SU-DHL-6 (cell line): Measurements from ENCODE around the gene KRTAP1-5.

ENCODE experiments used
- H2AFZ ChIP-seq: fragments of 200-600 bp; sonication (generic); 2 replicates; pipeline ENCODE4 v1.6.1; 2014; ENCODE audit warnings: low read depth, mild to moderate bottlenecking, moderate library complexity, mixed read lengths, antibody characterized with exemption, low read length; ENCODE audit not compliant: severe bottlenecking
- H3F3A ChIP-seq: fragments of 200-600 bp; shearing (Covaris generic); 2 replicates; pipeline ENCODE4 v1.6.0; 2016; ENCODE audit warnings: antibody characterized with exemption, mild to moderate bottlenecking; ENCODE audit not compliant: insufficient read depth
- H3K27ac ChIP-seq: fragments of 200-600 bp; sonication (generic); 2 replicates; pipeline ENCODE4 v1.5.1; 2016; ENCODE audit warnings: low read depth, mild to moderate bottlenecking, low read length, moderate library complexity, mixed read lengths
- H3K27me3 ChIP-seq: fragments of 200-600 bp; sonication (generic), shearing (Covaris generic); 2 replicates; pipeline ENCODE4 v1.6.0; 2014; ENCODE audit warnings: mild to moderate bottlenecking, low read length
- H3K36me3 ChIP-seq: fragments of 200-600 bp; sonication (generic); 2 replicates; pipeline ENCODE4 v1.6.1; 2014; ENCODE audit warnings: mild to moderate bottlenecking, low read length, mixed read lengths
- H3K4me2 ChIP-seq: fragments of 300-600, 200-600 bp; shearing (Covaris generic), sonication (generic); 2 replicates; pipeline ENCODE4 v1.6.0; 2014; ENCODE audit warnings: low read length, low read depth, mild to moderate bottlenecking; ENCODE audit not compliant: poor library complexity, severe bottlenecking
- H3K4me3 ChIP-seq: fragments of 200-600 bp; sonication (generic); 2 replicates; pipeline ENCODE4 v1.5.1; 2014; ENCODE audit warnings: antibody characterized with exemption, low read length, mild to moderate bottlenecking, mixed read lengths; ENCODE audit not compliant: insufficient read depth, poor library complexity, severe bottlenecking
- H3K79me2 ChIP-seq: fragments of 200-600 bp; sonication (generic); 2 replicates; pipeline ENCODE4 v1.6.1; 2014; ENCODE audit warnings: mild to moderate bottlenecking, low read length, moderate library complexity; ENCODE audit not compliant: insufficient read depth
- H3K9ac ChIP-seq: fragments of 200-600 bp; sonication (generic); 2 replicates; pipeline ENCODE4 v1.7.0; 2014; ENCODE audit warnings: mild to moderate bottlenecking, low read length
- H3K9me2 ChIP-seq: fragments of 200-600 bp; sonication (generic); replicated peaks from 2 replicates; pipeline ENCODE4 v1.6.1; 2014; ENCODE audit warnings: low read length; ENCODE audit not compliant: insufficient read depth
- H3K9me3 ChIP-seq: fragments of 200-600 bp; sonication (generic); 2 replicates; pipeline ENCODE4 v1.6.1; 2014; ENCODE audit warnings: low read length, mixed read lengths; ENCODE audit not compliant: insufficient read depth
- H4K20me1 ChIP-seq: fragments of 200-600 bp; sonication (generic); 2 replicates; pipeline ENCODE4 v1.6.1; 2014; ENCODE audit warnings: low read depth, mild to moderate bottlenecking, antibody characterized with exemption, low read length, moderate library complexity, mixed read lengths
- EZH2phosphoT487 ChIP-seq: fragments of 200-600 bp; sonication (generic), shearing (Covaris generic); conservative IDR thresholded peaks from 2 replicates; pipeline ENCODE4 v1.6.1; 2018; ENCODE audit warnings: mild to moderate bottlenecking, antibody characterized with exemption, low read length, moderate library complexity, mixed read lengths
- TF ChIP-seq, protein P1 (sequence below): fragments of 200-600 bp; sonication (generic); IDR thresholded peaks from one replicate; pipeline ENCODE4 v1.5.1; 2017; ENCODE audit warnings: antibody characterized with exemption, mild to moderate bottlenecking, low read length, moderate library complexity; ENCODE audit not compliant: insufficient read depth, poor library complexity, severe bottlenecking

The KRTAP1-5 gene

DNA sequence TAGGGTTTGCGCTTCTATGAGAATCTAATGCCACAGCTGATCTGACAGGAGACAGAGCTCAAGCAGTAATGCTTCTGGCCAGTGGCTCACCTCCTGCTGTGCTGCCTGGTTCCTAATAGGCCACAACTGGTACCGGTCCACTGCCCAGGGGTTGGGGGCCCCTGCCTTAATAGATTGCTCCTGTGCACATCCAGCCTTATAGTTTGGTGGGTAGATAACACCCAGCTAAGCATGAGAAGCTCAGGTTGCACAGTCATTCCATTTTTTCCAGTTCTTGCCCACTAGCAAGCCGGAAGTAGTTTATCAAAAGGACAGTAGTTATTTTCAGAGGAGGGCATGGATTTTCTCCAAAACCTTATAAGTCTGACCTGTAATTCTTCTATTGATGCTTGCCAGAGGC lies 7.6 kb downstream of the KRTAP1-5 start:
- TF ChIP-seq, protein P1, sequence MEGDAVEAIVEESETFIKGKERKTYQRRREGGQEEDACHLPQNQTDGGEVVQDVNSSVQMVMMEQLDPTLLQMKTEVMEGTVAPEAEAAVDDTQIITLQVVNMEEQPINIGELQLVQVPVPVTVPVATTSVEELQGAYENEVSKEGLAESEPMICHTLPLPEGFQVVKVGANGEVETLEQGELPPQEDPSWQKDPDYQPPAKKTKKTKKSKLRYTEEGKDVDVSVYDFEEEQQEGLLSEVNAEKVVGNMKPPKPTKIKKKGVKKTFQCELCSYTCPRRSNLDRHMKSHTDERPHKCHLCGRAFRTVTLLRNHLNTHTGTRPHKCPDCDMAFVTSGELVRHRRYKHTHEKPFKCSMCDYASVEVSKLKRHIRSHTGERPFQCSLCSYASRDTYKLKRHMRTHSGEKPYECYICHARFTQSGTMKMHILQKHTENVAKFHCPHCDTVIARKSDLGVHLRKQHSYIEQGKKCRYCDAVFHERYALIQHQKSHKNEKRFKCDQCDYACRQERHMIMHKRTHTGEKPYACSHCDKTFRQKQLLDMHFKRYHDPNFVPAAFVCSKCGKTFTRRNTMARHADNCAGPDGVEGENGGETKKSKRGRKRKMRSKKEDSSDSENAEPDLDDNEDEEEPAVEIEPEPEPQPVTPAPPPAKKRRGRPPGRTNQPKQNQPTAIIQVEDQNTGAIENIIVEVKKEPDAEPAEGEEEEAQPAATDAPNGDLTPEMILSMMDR: no peak
- no peak for TF ChIP-seq EZH2phosphoT487
- Histone ChIP-seq H3K27me3 (no peaks in the 10 kb centered on the region), H3K9me3 (no peaks in the 10 kb centered on the region), H3K9ac (no peak overlapping the region), H3K79me2 (no peaks in the 10 kb centered on the region), H3K4me2 (no peak overlapping the region), H3K36me3 (no peaks in the 10 kb centered on the region), H3F3A (no peaks in the 10 kb centered on the region), H3K4me3 (no peak overlapping the region), H4K20me1 (no peaks in the 10 kb centered on the region), H3K9me2 (no peaks in the 10 kb centered on the region), H2AFZ (no peak overlapping the region), H3K27ac (no peak overlapping the region)

GRCh38 chr17:41018541-41018940 lies 8.5 kb downstream of the KRTAP1-5 start:
- Histone ChIP-seq H2AFZ (no peak overlapping the region), H3K27ac (no peak overlapping the region), H3K79me2 (no peaks in the 10 kb centered on the region), H3K36me3 (no peaks in the 10 kb centered on the region), H3F3A (no peaks in the 10 kb centered on the region), H3K4me3 (no peak overlapping the region), H3K9me2 (no peaks in the 10 kb centered on the region), H3K9me3 (no peaks in the 10 kb centered on the region), H4K20me1 (no peaks in the 10 kb centered on the region), H3K4me2 (no peak overlapping the region), H3K9ac (no peak overlapping the region), H3K27me3 (no peaks in the 10 kb centered on the region)
- TF ChIP-seq, protein P1: no peak
- TF ChIP-seq EZH2phosphoT487: no peak

DNA sequence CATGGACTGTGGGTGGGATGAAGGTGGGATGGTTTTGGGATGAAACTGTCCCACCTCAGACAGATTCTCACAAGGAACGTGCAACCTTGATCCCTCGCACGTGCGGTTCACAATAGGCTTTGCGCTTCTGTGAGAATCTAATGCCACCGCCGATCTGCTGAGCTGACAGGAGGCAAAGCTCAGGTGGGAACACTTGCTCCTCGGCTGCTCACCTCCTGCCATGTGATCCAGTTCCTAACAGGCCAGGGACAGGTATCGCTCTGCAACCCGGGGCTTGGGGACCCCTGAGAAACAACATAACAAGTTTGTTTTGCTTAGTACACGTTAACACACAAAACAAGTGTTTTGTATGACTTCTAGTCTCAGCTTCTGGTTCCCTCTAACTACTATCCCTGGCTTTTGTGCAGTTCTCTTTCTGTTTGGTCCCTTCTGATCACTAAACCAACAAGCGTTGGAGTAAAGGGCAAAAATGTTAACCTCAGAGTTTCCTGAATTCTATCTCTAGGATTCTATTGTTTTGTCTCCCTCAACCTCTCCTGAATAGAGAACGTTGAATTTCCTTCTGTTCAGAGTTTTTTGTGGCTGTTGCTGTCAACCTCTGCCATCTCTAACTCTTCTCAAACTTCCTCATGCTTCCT lies 10.3 kb downstream of the KRTAP1-5 start:
- H3K4me2 ChIP-seq: no peak overlapping the region
- H3K9me3 ChIP-seq: no peaks in the 10 kb centered on the region
- H3K9ac ChIP-seq: no peak overlapping the region
- H3K27ac ChIP-seq: no peak overlapping the region
- H2AFZ ChIP-seq: no peak overlapping the region
- no peaks in the 10 kb centered on the region for H3K79me2 ChIP-seq
- H3K4me3 ChIP-seq: no peak overlapping the region
- H3F3A ChIP-seq: no peaks in the 10 kb centered on the region
- no peaks in the 10 kb centered on the region for H3K9me2 ChIP-seq
- no peak for TF ChIP-seq EZH2phosphoT487
- TF ChIP-seq, protein P1: no peak
- H3K27me3 ChIP-seq: no peaks in the 10 kb centered on the region
- H3K36me3 ChIP-seq: no peaks in the 10 kb centered on the region
- no peaks in the 10 kb centered on the region for H4K20me1 ChIP-seq
